Breast epithelium (tissue), 3 donors: Measurements from ENCODE around the gene CGB2.

ENCODE experiments used
- CTCF ChIP-seq, 3 donors: fragments of 450-650 bp; IDR thresholded peaks; one replicate each; pipeline ENCODE4 v1.5.1; 2016 to 2017; ENCODE audit warnings: antibody characterized with exemption in 3 of 3, mild to moderate bottlenecking in 3 of 3, moderate library complexity in 3 of 3
- POLR2A ChIP-seq: fragments of 450-650 bp; IDR thresholded peaks from one replicate; pipeline ENCODE4 v1.6.1; 2016; ENCODE audit warnings: antibody characterized with exemption, mild to moderate bottlenecking, moderate library complexity
- POLR2AphosphoS5 ChIP-seq, 3 donors: sonication (generic); formaldehyde crosslinking; IDR thresholded peaks; one replicate each; pipeline ENCODE4 v1.6.1; 2017; ENCODE audit warnings: antibody characterized with exemption in 3 of 3

- TF ChIP-seq POLR2A (no peak), CTCF (IDR thresholded peaks at IDR 0.05) (no peak), POLR2AphosphoS5 (IDR thresholded peaks at IDR 0.05) (no peak)
Measured at GRCh38 chr19:49016067-49016839, 15.4 kb upstream of the CGB2 start.
